Chondrocyte (in vitro differentiated cells): ENCODE results near the gene NPC2. TPM values are rescaled to one million over a fixed set of nuclear protein-coding genes. Genes with fewer than 3 reads are reported as not detected.

Source experiments
- DNase-seq: peaks from one replicate; pipeline ENCODE4 v3.0.0; 2021; ENCODE audit warnings: mixed read lengths, low spot score
- H3K27ac Mint-ChIP-seq: one replicate; pipeline ENCODE4 v1.8.0; 2021; ENCODE audit warnings: mild to moderate bottlenecking, moderate library complexity, mixed read lengths; ENCODE audit not compliant: unreplicated experiment
- H3K27me3 Mint-ChIP-seq: 2 replicates; pipeline ENCODE4 v1.8.0; 2021; ENCODE audit warnings: low read depth, mixed read lengths
- H3K36me3 Mint-ChIP-seq: 2 replicates; pipeline ENCODE4 v1.8.0; 2021; ENCODE audit warnings: low read depth, mixed read lengths
- H3K4me1 Mint-ChIP-seq: 2 replicates; pipeline ENCODE4 v1.8.0; 2021; ENCODE audit warnings: low read depth, mild to moderate bottlenecking, mixed read lengths
- H3K4me3 Mint-ChIP-seq: one replicate; pipeline ENCODE4 v1.8.0; 2021; ENCODE audit warnings: mild to moderate bottlenecking, moderate library complexity, mixed read lengths; ENCODE audit not compliant: unreplicated experiment
- H3K9me3 Mint-ChIP-seq: 2 replicates; pipeline ENCODE4 v1.8.0; 2021; ENCODE audit warnings: low read depth, mixed read lengths
- total RNA-seq: library from RNA; stranded (reverse); gene quantifications from 3 replicates; pipeline ENCODE4 v1.2.1, GENCODE V29; 2021
- TF ChIP-seq, protein P1 (sequence below): fragments of 200-600 bp; sonication (generic); IDR thresholded peaks from 2 replicates; pipeline ENCODE4 v1.5.0; 2021; ENCODE audit warnings: antibody characterized with exemption, mild to moderate bottlenecking, moderate library complexity

The NPC2 gene
- total RNA-seq, 1 donor from 2014 or later = 209 TPM

DNA sequence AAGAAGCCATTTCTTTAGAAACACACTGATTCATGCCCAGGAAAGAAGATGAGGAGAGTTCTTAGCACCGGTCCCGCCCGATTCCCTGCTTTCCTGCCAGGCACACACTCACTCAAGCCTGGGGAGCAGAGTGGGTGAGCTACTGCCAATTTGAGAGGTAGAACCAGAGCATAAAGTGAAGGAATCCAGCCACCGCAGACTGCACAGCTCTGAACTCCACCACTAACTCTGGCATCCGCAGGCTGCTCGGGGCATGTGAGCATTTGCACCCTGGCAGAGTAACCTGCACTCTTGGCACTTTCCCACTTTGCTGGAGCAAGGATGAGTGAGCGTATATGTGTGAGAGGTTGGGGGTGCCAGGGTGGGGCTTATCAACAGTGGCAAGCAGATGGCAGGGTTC lies 63.1 kb downstream of the NPC2 start:
- H3K4me3 Mint-ChIP-seq = no peak overlapping the region
- H3K27me3 Mint-ChIP-seq = peaks cover 58% of the 10 kb centered on the region
- peaks cover 2% of the 10 kb centered on the region for H3K4me1 Mint-ChIP-seq
- no peak for DNase-seq
- H3K27ac Mint-ChIP-seq = no peak overlapping the region
- TF ChIP-seq, protein P1, sequence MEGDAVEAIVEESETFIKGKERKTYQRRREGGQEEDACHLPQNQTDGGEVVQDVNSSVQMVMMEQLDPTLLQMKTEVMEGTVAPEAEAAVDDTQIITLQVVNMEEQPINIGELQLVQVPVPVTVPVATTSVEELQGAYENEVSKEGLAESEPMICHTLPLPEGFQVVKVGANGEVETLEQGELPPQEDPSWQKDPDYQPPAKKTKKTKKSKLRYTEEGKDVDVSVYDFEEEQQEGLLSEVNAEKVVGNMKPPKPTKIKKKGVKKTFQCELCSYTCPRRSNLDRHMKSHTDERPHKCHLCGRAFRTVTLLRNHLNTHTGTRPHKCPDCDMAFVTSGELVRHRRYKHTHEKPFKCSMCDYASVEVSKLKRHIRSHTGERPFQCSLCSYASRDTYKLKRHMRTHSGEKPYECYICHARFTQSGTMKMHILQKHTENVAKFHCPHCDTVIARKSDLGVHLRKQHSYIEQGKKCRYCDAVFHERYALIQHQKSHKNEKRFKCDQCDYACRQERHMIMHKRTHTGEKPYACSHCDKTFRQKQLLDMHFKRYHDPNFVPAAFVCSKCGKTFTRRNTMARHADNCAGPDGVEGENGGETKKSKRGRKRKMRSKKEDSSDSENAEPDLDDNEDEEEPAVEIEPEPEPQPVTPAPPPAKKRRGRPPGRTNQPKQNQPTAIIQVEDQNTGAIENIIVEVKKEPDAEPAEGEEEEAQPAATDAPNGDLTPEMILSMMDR = no peak
- no peaks in the 10 kb centered on the region for H3K9me3 Mint-ChIP-seq
- peaks cover 3% of the 10 kb centered on the region for H3K36me3 Mint-ChIP-seq

Other genes with a start within 250 kb of the NPC2 start
- 31.0 to 40.9 TPM (median 34.7 TPM) in 3 replicates for gene ABCD4, start 190.4 kb downstream of the NPC2 start, total RNA-seq
- not detected in 3 replicates for gene VRTN, start 144.8 kb downstream of the NPC2 start, total RNA-seq
- not detected in 3 replicates for gene SYNDIG1L, start 67.1 kb downstream of the NPC2 start, total RNA-seq
- 16.6 to 18.9 TPM (median 16.9 TPM) in 3 replicates for gene ISCA2, start 460 bp upstream of the NPC2 start, total RNA-seq
- 210 to 446 TPM (median 215 TPM) in 3 replicates for gene LTBP2, start 118.9 kb upstream of the NPC2 start, total RNA-seq
- 34.7 to 50.2 TPM (median 35.9 TPM) in 3 replicates for gene AREL1, start 219.8 kb upstream of the NPC2 start, total RNA-seq
- 51.7 to 67.7 TPM (median 52.9 TPM) in 3 replicates for gene FCF1, start 219.8 kb upstream of the NPC2 start, total RNA-seq